Stimulated activated CD8-positive, alpha-beta memory T cell treated with anti-CD3 and anti-CD28 coated beads, Interleukin-2, amount 100 ng/mL, for 48 hours (primary cell): Measurements from ENCODE around the gene UROC1.

Experiments used
- DNase-seq, 2 donors: peaks; one replicate each; pipeline ENCODE4 v3.0.0-alpha.2; 2020; ENCODE audit warnings: low read depth in 2 of 2

Gene UROC1

DNA sequence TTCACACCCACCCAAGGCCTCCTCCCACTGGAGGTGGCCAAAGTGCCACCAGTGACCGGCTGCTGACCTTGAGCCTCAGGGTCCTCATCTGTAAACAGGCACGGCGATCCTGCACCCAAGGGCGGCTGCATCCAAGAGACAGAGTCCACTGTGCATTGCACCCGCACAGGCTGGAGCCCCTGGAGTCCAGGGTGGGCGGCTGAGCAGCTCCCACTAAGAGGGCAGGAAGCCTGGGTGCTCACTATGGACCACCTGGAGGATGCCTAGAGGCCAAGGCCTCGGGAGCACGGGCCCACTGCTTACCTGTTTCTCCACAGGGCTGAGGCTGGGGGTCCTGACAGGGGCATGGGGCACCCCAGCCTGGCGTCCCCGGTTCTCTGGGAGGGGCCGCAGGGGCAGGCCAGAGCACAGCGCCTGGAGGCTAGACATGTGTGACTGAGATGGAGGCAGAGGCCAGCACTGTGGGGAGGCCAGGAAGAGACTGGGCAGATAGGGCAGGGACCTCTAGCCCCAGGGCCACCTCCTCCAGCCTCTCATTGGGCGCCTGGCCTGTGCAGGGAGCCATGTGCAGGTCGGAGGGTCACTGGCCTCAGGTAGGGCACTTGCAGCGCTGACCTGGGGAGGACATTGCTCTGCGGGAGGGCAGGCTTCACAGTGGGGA, at the start of gene UROC1:
Gene UROC1 (minus strand): TSS at position 483 of the 661 bp plus-strand sequence. CDS start 54 bp downstream, at position 429.
- DNase-seq = no peak

- DNase-seq = no peak
Measured at GRCh38 chr3:126562737-126563276, 45.2 kb upstream of the UROC1 start.

DNA sequence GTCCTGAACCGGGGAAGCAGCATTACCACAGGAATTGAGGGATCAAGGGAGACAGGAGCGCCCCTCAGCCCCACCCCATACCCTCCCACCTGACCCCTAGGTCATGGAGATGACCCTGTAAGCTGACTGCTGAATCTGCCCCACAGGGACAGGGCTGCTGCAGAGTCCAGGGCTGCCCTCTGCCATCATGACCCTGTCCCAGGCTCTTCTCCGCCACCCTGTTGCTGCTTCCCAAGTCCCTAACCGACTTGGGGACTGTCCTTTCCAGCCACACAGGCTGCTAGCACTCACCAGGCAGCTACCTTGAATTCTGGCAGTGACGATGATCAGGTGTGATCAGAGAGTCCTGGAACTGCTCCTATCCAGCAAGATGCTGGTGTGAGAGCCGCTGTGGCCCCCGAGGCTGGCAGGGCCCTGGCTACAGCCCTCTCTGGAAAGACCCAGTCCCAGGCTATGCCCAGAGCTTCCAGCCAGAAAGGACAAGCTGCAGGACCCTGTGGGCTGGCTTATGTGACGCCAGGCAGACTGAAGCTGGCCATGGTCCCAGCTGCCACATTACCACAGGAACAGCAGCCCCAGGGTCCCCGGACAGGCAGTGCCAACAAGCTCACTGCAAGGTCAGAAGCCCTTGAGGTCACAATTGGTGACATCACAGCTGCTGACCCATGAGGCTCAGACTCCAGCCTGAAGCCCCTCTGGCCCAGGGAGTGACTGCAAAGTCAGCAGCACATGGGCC, 40.9 kb upstream of the UROC1 start, which contains the start of gene C3orf22:
Gene C3orf22 (minus strand): TSS at position 597 of the 736 bp plus-strand sequence. CDS start 5,542 bp downstream, outside the sequence.
- no peak for DNase-seq

GRCh38 chr3:126557761-126558160, 40.2 kb upstream of the UROC1 start:
- DNase-seq = no peak

DNA sequence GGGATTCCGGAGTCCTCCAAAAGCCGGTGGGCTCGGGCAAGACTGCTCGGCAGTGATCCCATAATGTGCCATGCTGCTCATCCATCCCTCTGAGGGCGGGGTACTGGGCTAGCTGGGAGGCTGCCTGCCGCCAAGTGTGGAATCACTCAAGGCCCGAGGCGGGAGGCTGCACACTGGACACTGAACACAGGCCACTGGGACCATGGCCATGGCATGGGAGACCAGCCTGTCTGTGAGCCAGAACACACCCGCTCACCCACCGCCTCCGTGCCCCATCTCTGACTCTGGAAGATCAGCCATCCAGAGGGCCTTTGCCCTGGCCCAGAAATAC, 39.8 kb upstream of the UROC1 start:
- DNase-seq = no peak

DNA sequence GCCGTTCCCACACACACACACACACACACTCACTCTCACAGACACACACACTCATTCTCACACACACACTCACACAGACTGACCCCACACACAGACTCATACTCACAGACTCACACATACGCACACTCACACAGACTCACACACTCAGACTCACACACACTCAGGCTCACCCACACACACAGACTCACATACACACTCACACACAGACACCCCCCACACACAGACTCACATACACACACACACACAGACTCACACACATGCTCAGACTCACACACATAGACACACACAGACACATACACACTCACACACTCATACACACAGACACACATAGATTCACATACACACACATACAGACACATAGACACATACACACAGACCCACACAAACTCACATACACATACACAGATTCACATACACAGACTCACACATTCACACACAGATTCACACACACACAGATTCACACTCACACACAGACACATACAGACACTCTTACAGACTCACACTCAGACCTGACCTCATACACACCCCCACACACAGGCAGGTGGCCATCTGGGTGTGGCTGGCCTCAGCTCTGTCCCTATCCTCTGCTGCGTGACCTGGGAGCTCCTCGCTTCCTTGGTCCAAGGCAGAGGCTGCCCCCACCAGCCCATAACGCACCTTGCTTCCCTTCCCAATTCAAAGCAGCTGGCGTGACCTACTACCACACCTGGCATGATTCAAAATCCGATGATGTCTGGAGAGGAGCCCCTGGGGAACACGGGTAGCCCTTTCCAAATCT, 39.3 kb upstream of the UROC1 start:
- DNase-seq = no peak

- no peak for DNase-seq
Measured at GRCh38 chr3:126555795-126556636, 38.4 kb upstream of the UROC1 start.

- DNase-seq = no peak
Measured at GRCh38 chr3:126554560-126555525, 37.3 kb upstream of the UROC1 start.

DNA sequence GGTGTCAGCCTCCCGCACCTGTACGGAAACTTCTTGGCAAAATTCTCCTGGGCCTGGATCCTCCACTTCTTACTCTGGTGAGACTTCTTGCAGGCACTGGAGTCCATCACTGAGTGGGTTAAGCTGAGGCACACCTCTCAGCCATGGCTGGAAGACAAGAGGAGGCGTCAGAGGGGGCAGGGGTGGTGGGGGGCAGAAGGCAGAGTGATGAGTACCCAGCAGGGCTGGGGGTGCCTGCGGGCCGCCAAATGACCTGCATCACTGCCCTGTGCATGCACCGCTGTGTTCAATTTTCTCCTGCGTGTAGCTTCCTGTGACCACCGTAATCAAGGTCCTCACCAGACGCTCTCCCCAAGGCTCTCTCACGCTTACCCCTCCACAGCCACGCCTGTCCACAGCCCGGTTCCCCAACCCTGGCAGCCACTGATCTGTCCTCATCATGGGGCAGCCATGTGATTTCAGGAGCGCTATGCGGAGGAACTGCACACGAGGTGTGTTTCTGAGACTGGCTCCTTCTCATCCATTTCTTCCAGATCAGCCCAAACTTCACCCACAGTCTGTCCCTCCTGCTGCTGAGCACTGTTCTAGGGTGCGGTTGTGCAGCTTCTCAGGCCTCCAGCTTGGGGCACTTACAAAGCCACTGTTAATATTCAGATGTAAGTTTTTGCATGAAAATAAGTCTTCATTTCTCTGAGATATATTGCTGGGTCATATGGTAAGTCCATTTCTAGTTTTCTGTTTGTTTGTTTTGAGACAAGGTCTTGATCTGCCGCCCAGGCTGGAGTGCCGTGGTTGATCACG, 35.9 kb upstream of the UROC1 start:
- DNase-seq = no peak

- no peak for DNase-seq
Measured at GRCh38 chr3:126552688-126553283, 35.2 kb upstream of the UROC1 start.

DNA sequence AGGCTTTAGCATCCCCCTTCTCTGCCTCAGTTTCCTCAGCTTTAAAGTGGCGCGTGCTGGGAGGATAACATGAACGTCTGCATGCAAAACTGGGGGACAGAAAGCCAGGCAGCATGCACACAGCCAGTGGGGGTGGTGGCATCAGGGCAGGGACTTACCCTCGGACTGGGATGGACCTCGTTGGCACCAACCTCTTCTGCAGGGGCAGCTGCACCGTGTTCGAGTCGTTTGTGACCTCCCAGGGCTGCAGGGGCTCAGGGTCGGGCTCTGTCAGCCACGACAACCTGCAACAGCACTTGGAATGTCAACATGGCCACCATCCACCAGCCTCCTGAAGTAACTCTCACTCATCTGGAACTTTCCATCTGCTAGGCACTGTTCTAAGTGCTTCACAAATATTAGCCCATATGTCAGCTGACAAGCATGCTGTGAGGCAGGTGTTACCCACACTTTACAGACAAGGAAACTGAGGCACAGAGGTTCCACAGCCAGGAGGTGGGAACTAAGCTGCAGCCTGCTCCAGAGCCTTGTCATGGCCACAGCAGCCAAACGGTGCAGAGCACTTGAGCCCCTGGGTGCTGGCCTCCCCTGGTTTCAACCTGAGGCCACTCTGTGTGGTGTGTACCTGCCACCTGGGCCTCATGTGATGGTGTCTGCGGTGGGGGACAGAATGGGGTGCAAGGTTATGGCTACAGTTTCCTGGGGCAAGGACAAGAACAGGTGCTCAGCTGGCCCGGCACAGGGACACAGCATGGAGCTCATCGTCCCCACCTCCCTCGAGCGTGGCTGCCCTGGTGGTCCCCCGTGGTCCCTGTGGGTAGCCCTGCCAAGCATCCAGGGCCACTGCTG, 34.5 kb upstream of the UROC1 start:
- no peak for DNase-seq

GRCh38 chr3:126551121-126551838, 33.7 kb upstream of the UROC1 start:
- no peak for DNase-seq

GRCh38 chr3:126550488-126551051, 33.0 kb upstream of the UROC1 start:
- DNase-seq = no peak

DNA sequence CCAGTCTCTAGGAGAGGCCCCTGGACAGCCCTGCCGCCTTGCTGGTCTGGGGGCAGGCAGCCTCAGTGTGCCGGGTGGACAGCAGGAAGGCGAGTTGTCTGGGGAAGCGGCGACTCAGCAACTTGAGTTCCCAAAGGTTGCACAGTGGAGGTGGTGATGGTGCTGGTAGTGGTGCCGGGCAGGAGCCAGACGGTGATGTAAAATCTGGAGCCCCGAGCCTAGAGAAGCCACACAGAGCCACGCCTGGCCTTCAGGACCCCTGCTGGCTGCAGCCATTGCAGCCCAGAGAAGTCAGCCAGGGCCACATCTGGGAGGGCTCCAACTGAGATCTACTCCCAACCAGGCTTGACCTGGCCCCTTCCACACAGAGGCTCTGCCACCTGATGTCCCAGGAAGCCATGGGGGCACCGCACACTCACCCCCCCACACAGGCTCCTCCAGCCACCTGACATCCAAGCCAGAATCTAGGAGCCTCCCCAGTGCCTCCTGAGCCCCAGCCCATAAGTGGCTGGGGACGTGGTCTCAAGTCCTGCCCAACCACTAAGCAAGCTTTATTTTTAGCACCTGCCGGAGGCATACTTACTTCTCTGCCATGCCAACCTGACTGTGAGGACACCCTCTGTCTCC, 32.4 kb upstream of the UROC1 start:
- no peak for DNase-seq

DNA sequence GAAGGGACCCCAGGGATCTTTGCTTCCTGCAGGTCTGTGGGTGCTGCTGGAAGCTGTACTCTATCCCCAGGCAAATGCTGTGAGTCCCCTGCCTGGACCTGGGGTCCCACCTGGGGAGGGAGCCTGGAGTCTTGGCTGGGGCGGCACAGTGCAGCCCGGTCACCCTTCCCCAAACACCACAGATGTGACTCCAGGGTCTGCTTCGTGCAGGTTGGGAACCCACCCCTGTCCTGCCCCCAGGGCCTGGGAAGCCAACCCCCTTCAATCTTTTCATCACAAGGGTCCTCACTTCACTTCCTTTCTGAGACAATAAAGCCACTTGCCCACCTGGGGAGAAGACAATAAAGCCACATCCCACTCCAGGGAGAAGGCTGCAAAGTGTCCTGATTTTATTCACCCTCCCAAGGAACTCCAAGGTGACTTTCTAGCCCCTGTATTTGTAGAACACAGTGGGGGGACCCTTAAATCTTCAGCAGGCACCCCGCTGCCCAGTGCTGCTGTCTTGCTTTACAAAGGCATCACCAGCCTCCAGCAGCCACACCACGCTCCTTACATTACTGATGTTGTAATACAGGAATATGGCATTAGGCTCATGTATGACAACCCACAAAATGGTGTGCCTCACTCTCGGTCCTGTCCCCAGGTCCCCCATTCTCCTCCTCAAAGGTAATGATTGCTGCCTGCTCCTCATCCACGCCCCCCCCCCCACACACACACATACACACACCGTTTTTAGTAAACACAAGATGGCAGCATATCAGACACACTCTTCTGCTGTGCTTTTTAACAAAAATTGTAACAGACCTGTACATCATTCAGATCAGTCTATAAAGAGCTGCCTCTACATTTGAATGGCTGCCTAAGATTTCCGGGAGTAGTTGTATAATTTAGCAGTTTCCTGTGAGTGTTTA, 31.2 kb upstream of the UROC1 start:
- DNase-seq = no peak
